Measurements from ENCODE around the gene PRR20G.

The PRR20G gene

DNA sequence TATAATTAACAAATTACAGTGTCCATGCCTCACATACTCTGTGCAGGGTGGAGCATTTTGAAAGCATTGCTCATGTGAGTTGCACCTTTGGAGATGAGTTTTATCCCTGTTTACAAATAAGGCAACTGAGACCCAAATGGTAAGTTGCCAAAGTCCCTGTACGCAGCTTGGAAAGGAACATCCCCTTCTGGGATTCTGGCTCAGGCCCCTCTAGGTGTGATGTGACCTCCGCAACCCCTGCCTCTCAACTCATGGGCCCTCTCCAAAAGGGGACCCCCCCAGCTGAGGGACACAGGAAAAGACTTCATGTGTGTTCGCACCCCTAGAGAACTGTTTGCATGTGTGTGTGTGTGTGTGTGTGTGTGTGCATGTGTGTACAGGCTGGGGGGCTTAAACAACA lies 25.3 kb downstream of the PRR20G start:
- H3K9me2 ChIP-seq (ENCODE audit: low read depth, low read length) = no peaks in the 10 kb centered on the region
- TF ChIP-seq EZH2 (IDR thresholded peaks at IDR 0.05; ENCODE audit: borderline replicate concordance, low read length) (no peak), CTCF (IDR thresholded peaks at IDR 0.05; ENCODE audit: low read length) (no peak)
- H3K4me3 ChIP-seq (ENCODE audit: low read depth, low read length, poor library complexity, severe bottlenecking) = no peak overlapping the region
- no peak overlapping the region for H3K4me2 ChIP-seq (ENCODE audit: low read length)
- H3K4me1 ChIP-seq (ENCODE audit: insufficient read depth, low read length, severe bottlenecking) = no peaks in the 10 kb centered on the region
- no peaks in the 10 kb centered on the region for H3K9me3 ChIP-seq (ENCODE audit: low read length)
- H3K27me3 ChIP-seq (ENCODE audit: insufficient read depth, low read length) = no peaks in the 10 kb centered on the region
- no peaks in the 10 kb centered on the region for H3F3A ChIP-seq (ENCODE audit: insufficient read depth, low read length)
- H3K79me2 ChIP-seq (ENCODE audit: insufficient read depth, low read length) = no peaks in the 10 kb centered on the region
- no peaks in the 10 kb centered on the region for H4K20me1 ChIP-seq (ENCODE audit: insufficient read depth, low read length)
- H3K9ac ChIP-seq (ENCODE audit: low read length) = no peak overlapping the region
- no peak overlapping the region for H2AFZ ChIP-seq (ENCODE audit: low read length)
- H3K36me3 ChIP-seq (ENCODE audit: insufficient read depth, low read length) = no peaks in the 10 kb centered on the region
- H3K27ac ChIP-seq (ENCODE audit: low read depth, low read length, poor library complexity, severe bottlenecking) = no peak overlapping the region

GRCh38 chr3:127261925-127262324 lies 25.9 kb downstream of the PRR20G start:
- H3K4me1 ChIP-seq (ENCODE audit: insufficient read depth, low read length, severe bottlenecking) = no peaks in the 10 kb centered on the region
- H2AFZ ChIP-seq (ENCODE audit: low read length) = no peak overlapping the region
- H4K20me1 ChIP-seq (ENCODE audit: insufficient read depth, low read length) = no peaks in the 10 kb centered on the region
- no peaks in the 10 kb centered on the region for H3K9me3 ChIP-seq (ENCODE audit: low read length)
- no peaks in the 10 kb centered on the region for H3F3A ChIP-seq (ENCODE audit: insufficient read depth, low read length)
- no peak overlapping the region for H3K9ac ChIP-seq (ENCODE audit: low read length)
- no peak overlapping the region for H3K27ac ChIP-seq (ENCODE audit: low read depth, low read length, poor library complexity, severe bottlenecking)
- H3K27me3 ChIP-seq (ENCODE audit: insufficient read depth, low read length) = no peaks in the 10 kb centered on the region
- no peak overlapping the region for H3K4me3 ChIP-seq (ENCODE audit: low read depth, low read length, poor library complexity, severe bottlenecking)
- no peaks in the 10 kb centered on the region for H3K36me3 ChIP-seq (ENCODE audit: insufficient read depth, low read length)
- TF ChIP-seq EZH2 (IDR thresholded peaks at IDR 0.05; ENCODE audit: borderline replicate concordance, low read length) = no peak
- TF ChIP-seq CTCF (IDR thresholded peaks at IDR 0.05; ENCODE audit: low read length) = no peak
- H3K9me2 ChIP-seq (ENCODE audit: low read depth, low read length) = no peaks in the 10 kb centered on the region
- H3K79me2 ChIP-seq (ENCODE audit: insufficient read depth, low read length) = no peaks in the 10 kb centered on the region
- no peak overlapping the region for H3K4me2 ChIP-seq (ENCODE audit: low read length)

DNA sequence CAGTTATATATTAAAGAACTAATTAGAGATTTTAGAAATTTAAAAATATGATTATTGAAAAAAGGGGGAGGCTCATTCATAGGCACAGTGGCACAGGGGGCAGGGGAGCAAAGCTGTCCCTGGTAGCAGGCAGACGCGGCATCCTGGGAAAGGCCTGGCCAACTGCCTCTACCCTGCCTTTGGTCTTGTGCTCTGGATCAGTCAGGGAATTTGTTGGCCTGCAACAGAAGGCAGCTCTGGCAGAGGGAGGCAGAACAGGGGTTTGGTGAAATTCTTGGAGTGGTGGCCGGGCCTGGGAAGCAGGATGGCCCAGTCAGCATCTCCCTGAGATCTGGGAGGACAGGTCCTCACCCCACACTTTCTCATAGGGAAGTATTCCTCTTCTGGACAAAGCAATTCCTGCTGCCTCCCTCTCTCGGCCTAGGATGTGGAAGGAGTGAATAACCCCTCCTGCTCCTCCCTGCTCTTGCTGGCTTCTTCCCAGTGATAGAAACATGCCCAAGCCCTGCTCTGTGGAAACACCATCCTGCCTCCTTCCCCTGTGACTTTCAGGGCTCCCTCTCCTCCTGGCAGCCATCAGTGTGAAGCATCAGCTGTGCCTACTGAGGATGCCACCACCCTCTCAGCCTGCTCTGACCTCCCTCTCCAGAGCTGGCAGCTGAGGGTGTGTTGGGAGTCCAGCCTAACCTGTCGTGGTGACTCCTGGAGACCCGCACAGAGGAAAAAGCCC lies 26.9 kb downstream of the PRR20G start:
- Histone ChIP-seq H2AFZ (ENCODE audit: low read length) (no peak overlapping the region), H3K4me1 (ENCODE audit: insufficient read depth, low read length, severe bottlenecking) (no peaks in the 10 kb centered on the region), H3K9me2 (ENCODE audit: low read depth, low read length) (no peaks in the 10 kb centered on the region), H3K9ac (ENCODE audit: low read length) (no peak overlapping the region), H3F3A (ENCODE audit: insufficient read depth, low read length) (no peaks in the 10 kb centered on the region), H3K27me3 (ENCODE audit: insufficient read depth, low read length) (no peaks in the 10 kb centered on the region), H3K27ac (ENCODE audit: low read depth, low read length, poor library complexity, severe bottlenecking) (no peak overlapping the region), H3K79me2 (ENCODE audit: insufficient read depth, low read length) (no peaks in the 10 kb centered on the region), H3K36me3 (ENCODE audit: insufficient read depth, low read length) (no peaks in the 10 kb centered on the region), H3K4me2 (ENCODE audit: low read length) (no peak overlapping the region), H3K4me3 (ENCODE audit: low read depth, low read length, poor library complexity, severe bottlenecking) (no peak overlapping the region), H3K9me3 (ENCODE audit: low read length) (no peaks in the 10 kb centered on the region), H4K20me1 (ENCODE audit: insufficient read depth, low read length) (no peaks in the 10 kb centered on the region)
- no peak for TF ChIP-seq CTCF (IDR thresholded peaks at IDR 0.05; ENCODE audit: low read length)
- no peak for TF ChIP-seq EZH2 (IDR thresholded peaks at IDR 0.05; ENCODE audit: borderline replicate concordance, low read length)

Measured in OCI-LY1 (cell line).